GM13976 (cell line): ENCODE results near the gene ATP9A.
"Not testable (repeated sequence)": the region's sequence is repeated elsewhere in the genome, so short reads cannot be mapped to it uniquely, and the experiment has no call there.

Experiments used
- DNase-seq: peaks from one replicate; pipeline ENCODE4 v3.0.0; 2012; ENCODE audit warnings: low spot score
- CTCF ChIP-seq: IDR thresholded peaks from 2 replicates; pipeline ENCODE4 v1.5.1; 2012; ENCODE audit warnings: borderline replicate concordance, mild to moderate bottlenecking; ENCODE audit not compliant: insufficient read depth; ENCODE audit errors: extremely low read depth, missing control alignments, control extremely low read depth
- in situ Hi-C: fragments of 300-500 bp; cut with MboI; formaldehyde crosslinking; loops from one replicate; pipeline ENCODE4 v1.12.0; 2022; ENCODE audit warnings: low sequenced_read_pairs, mixed read lengths, inconsistent platforms; ENCODE audit not compliant: unreplicated experiment

Gene ATP9A

DNA sequence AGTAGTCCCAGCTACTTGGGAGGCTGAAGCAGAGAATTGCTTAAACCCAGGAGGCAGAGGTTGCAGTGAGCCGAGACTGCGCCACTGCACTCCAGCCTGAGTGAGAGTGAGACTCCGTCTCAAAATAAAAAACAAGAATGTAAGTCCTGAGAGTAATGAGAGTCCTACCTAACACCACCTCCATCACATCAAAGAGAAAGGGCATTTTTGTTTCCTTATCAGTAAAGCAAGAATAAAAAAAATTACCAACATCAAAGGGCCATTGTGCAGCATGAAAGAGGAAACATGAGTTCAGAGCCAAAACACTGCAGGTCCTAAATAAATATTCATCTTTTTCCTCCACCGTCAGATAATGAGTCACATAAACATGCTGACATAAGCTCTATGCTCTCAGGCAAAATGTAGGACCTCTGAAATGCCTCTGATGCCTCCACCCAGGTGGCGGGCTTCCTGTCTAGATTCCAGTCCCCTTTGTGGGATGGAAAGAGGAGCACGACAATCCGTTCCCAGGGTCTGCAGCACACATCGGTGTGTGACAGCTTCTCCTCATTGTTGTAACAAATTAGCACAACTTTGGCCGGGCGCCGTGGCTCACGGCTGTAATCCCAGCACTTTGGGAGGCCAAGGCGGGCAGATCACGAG, 7.2 kb downstream of the ATP9A start:
- in situ Hi-C loops: no loop called here
- TF ChIP-seq CTCF: no peak
- no peak for DNase-seq

DNA sequence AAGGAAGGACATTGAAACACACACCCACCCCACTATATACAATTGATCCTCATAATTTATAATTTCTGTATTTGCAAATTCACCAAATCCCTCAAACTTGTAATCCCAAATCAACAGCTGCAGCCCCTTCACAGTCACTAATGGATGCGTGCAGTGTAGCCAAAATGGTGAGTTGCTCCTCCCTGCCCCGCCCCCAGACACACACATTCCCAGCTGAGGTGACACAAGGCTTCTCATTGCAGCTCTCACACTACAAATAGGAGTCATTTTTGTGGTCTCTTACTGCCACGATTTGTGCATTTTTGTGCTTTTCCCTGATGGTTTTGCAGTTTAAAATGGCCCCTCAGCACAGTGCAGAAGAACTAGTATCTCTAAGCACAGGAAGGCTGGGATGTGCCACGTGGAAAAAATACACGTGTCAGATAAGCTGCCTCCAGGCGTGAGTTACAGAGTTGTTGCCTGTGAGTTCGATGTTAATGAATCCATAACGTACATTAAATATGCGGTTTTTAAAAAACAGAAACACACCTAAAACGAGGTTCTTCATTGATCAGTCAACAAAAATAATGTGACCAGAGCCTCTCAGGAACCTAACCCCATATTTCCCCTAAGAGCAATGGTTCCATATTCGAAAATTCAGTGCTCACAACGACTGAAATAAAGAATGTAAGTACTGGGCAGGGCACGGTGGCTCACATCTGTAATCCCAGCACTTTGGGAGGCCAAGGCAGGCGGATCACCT, 8.2 kb downstream of the ATP9A start:
- in situ Hi-C loops: no loop called here
- no peak for TF ChIP-seq CTCF
- DNase-seq: no peak

GRCh38 chr20:51758978-51759544, 9.1 kb downstream of the ATP9A start:
- no peak for TF ChIP-seq CTCF
- DNase-seq: no peak
- in situ Hi-C loops: no loop called here

GRCh38 chr20:51757226-51757625, 11.0 kb downstream of the ATP9A start:
- DNase-seq: no peak
- in situ Hi-C loops: no loop called here
- no peak for TF ChIP-seq CTCF

DNA sequence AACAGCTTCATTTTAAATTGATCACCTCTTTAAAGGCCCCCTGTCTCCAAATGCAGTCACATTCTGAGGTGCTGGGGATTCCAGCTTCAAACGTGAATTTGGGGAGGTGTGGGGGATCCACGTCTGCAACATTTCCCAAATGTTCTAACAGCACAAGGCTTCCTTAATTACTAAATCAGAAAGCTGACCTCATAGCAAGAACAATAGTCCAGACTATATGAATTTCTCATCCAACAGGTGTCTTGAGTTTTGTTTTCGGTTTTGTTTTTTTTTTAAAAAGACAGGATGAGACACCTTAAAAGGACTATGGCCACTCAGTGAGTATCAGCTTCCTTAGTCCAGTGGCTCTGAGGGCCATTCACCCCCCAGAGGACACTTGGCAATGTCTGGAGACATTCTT, 11.5 kb downstream of the ATP9A start:
- in situ Hi-C loops: no loop called here
- no peak for TF ChIP-seq CTCF
- peak; percentile 47 for DNase-seq

GRCh38 chr20:51753220-51753619, 15.0 kb downstream of the ATP9A start:
- DNase-seq, in situ Hi-C loops: not testable (repeated sequence)

DNA sequence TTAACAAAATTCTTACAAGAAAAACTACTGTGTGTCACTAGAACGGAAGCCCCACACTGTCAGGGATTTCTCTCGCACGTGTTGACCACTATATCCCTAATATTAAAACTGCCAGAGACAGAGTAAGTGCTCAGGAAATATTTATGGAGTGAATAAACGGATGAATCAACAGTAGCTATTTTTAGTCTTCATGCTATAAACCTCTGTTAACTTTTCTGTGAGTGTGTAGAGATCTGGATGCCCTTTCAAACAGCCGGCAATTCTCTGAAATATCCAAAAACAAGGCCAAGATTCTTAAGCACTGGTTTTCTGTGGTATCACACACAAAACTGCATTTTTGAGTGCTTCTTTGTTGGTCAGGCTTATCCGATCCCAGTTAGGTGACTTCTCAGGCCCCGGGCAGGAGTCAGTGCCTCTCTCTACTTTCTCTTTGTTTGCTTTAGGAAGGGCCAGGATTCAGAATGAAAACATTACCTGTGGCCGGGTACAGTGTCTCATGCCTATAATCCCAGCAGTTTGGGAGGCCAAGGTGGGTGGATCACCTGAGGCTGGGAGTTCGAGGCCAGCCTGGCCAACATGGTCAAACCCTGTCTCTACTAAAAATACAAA, 15.7 kb downstream of the ATP9A start:
- DNase-seq: no peak
- no peak for TF ChIP-seq CTCF
- in situ Hi-C loops: no loop called here
